GM19397 (cell line): ENCODE data around the gene ACTRT3.
"Not testable (repeated sequence)": the region's sequence is repeated elsewhere in the genome, so short reads cannot be mapped to it uniquely, and the experiment has no call there.

Experiments used
- ATAC-seq: cut with Tn5 transposase; IDR thresholded peaks from one replicate; pipeline ENCODE4 v1.9.1; 2021; ENCODE audit warnings: mild to moderate bottlenecking, moderate library complexity; ENCODE audit not compliant: unreplicated experiment

The ACTRT3 gene

DNA sequence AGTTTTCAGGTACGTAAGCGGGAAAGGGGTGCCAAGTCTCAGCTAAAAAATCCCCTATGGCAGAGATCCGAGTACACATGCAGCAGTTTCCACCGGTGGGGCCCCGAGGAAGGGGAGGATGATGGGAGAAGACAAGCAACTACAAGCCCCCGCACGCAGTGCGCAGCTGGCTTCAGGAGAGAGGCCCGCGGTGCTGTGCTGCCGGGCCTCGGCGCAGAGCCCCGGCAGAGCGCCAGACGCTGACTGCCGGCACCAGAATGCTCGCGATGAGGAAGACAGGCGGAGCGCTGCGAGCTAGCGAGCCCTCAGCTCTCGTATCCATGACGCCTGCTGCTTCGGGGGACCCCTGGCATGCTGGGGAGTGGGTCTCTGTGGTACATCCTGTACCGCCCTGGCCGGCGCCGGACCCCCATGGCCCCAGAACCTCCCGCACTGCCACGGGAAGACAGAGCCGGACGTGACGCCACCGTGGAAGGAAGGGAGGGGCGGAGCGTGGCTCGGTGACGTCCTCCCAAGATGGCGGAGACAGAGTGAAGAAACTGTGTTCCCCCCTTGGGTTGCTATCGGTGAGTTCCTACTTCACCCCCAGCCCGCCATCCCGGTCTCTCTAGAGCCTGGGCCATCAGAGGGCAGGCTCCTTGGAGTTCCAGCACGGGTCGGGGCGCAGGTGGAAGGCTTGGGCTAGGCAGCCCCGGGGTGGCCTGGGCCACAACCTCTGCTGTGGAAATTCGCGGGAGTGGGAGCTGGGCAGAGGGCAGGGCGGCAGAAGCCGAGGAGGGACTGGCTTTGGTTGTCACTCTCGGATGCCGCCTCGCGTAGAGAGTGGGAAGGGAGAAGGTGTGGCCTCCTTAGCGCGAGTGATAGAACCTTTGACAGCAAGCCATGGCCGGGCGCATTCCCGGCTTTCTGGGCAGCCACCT, 3.8 kb upstream of the ACTRT3 start, which contains the start of gene MYNN:
Gene MYNN (plus strand): TSS at position 500 of the 920 bp plus-strand sequence. CDS start 900 bp downstream, outside the sequence.
- ATAC-seq: peak; percentile 83

DNA sequence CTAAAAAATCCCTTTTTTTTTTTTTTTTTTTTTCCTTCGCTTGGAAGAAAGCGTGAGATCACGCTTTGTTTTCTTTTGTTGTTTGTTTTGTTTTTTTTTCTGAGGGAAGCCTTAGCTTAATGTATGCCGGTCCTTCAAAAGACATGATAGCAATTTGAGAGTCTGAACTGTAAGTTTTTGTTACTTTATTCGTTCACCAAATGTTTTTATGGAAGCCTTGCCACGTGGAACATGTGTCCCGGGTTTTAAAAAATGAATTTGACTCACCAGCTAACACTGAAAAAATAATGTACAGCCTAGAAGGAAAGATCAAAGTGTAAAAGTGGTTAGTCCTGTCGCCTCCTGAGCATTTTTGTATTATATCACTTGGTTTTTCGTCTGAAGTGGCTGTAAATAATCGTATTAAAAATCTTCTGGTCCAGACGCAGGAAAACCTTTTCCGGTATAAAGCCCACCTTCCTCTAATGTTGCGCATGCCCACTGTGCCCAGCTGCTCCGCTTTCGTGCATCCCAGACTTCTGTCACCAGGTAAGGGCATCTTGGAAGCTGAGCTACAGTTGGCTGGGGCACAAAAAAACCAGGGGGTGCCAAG, 3.0 kb upstream of the ACTRT3 start:
- ATAC-seq: peak; percentile 12

DNA sequence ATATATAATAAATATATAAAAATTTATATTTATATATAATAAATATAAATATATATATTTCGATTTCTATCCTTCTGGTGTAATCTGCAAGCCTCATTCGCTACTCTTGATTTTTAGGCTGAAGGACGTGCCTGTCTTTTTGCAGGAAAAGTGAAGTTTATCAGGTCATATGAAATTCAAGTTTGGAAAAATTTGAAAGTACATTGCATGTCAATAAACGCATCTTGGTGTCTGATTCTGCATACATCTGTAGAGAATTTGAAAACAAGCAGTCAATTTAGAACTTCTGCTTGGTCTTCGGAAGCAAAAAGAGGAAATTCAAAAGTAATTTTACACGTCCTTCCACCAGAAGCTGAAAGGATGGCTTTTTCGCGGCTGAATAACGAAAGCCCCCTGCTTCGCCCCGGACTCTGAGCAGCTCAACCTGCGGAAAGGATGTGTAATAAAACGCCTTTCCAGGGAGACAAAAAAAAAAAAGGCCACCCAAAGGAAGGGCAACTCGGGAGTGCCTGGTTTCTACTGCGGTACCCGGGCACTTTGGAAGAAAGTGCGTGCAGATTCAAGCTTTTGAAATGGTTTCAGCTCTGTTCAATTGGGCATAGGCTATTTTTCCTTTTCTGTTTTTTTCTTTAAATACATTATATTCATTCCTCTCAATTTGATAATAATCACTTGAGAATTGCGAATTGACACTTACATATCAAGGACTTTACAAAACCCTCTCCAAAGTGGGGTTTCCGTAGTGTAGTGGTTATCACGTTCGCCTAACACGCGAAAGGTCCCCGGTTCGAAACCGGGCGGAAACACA, 2.3 kb upstream of the ACTRT3 start:
- ATAC-seq: no peak

- peak; percentile 75 for ATAC-seq
These were observed 4.3 kb downstream of the ACTRT3 start, which contains the start of gene TERC for GRCh38 chr3:169764882-169765612. TSS of gene TERC (minus strand) at chr3:169765060.

- ATAC-seq: peak; percentile 29
These were observed 5.0 kb downstream of the ACTRT3 start for GRCh38 chr3:169764312-169764881.

- no peak for ATAC-seq
These were observed 8.9 kb downstream of the ACTRT3 start for GRCh38 chr3:169760479-169760878.

- peak; percentile 42 for ATAC-seq
These were observed 10.1 kb downstream of the ACTRT3 start for GRCh38 chr3:169759256-169759655.

DNA sequence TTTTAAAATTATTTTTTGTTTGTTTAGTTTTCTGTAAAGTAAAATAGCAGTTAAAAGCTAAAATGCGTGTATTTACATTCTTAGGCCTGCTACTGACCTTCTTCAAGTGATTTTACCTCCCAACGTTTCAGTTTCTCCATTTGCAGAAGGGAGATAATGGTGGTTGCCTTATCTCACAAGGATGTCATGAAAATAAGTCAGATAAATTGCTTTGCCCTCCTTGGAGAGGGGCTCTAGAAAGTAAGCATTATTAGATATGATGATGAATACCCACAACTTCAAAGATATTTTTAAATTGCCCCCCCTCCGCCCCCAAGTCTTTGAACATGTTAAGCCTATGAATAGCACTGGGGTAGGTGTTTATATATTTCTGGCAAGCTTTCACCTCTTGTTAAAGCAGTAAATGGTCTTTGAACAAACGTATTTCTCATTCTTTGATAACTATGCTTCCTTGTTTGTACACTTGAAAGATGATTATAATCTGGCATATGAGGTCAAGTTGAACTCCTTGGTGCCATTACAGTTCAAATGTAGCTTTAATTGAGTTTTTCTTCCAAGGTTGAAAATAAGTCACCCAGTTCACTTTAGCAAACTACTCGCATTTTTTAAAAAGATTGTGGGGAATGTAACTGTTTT, 10.9 kb downstream of the ACTRT3 start:
- no peak for ATAC-seq

DNA sequence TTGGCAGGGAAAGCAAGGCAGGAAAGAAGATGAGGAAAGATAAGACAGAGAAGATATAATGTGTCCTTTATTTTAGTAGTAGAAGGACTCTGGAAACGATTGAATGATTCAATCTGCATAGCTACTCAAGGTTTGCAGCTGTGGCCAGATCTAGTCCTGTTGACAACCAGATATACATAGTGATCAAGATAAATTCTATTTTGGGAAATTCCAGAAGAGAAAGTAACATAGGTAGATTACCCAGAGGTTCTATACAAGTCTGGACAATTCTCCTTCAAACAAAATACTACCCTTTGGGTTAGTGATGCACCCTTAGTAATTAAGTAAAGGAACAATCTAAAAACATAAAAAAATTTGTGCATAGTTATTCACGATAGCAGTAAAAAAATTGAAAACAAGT, 13.9 kb downstream of the ACTRT3 start:
- no peak for ATAC-seq

GRCh38 chr3:169754711-169755110, 14.7 kb downstream of the ACTRT3 start:
- ATAC-seq: no peak

DNA sequence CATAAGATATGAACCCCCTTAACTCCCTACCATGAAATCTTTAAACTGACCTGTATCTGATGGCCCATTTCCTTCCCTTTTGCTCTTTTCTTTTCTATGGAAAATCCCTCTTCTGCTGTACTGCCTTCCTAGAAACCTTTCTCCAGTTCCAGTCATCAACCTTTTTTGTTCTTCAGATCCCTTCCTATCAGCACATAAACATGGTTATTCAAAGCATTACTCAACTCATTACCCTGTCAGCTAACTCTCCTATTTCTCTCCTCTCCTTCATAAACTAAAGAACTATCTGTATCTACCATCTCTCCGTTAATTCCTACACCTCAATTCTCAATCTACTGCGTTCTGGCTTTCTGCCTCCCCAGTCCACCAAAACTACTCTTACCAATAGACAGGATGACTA, 17.5 kb downstream of the ACTRT3 start:
- no peak for ATAC-seq

- no peak for ATAC-seq
These were observed 18.7 kb downstream of the ACTRT3 start for GRCh38 chr3:169750665-169751064.

- ATAC-seq: no peak
These were observed 20.7 kb downstream of the ACTRT3 start for GRCh38 chr3:169748670-169749069.

DNA sequence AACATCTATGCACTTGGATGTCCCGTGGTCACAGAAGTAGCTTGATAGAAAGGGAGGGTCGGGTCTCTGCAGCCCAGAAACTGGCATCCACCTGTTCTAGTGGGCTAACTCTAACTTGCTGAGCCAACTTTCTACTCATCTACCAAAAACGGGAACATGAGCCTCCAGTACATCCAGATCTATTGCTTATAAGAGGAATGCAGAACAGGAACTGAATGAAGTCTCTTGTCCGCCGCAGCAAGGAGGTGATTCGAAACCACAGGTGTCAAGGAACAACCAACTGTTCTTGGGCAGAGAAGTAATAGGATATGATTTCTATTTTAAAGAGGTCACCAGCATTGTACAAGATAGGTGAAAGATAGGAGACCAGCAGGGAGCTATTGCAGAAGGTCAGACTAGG, 22.4 kb downstream of the ACTRT3 start:
- no peak for ATAC-seq

- ATAC-seq: no peak
These were observed 24.9 kb downstream of the ACTRT3 start for GRCh38 chr3:169744366-169745054.

DNA sequence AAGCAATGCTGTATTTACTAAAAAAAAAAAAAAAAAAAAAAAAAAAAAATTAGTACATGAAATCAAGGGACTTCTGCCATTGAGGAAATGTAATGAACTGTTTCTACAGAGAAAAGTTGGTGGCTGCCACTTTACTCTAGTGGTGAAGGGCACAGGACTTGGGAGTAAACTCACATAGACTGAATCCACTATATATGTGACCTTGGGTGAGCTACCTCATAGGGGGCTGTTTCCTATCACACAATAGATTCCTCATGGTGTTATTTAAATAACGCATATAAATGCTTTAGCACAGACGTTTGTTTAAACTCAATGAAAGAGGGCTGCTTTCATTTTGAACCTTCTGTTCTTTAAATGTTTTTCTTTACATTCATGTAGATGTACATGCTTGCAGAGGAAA, 30.3 kb downstream of the ACTRT3 start:
- ATAC-seq: no peak

- ATAC-seq: not testable (repeated sequence)
These were observed 37.5 kb downstream of the ACTRT3 start for GRCh38 chr3:169731857-169732256.

DNA sequence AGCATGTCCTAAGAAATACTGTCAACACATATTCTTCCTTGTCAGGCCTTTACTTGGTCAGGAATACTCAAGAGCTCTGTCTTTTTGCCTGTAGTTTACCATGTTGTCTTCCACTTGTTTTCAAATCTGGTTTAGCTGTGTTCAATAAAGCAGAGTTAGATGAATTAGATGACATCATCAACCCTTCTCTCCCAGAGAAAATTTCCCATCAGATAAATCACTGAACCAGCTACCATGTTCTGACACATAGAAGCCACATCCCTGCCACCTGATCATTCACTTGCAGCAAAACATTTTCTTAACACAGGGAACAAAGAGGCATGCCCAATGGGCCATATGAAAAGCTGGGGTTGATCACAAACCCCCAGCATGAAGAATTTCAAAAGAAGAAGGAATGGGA, 46.6 kb downstream of the ACTRT3 start:
- no peak for ATAC-seq

DNA sequence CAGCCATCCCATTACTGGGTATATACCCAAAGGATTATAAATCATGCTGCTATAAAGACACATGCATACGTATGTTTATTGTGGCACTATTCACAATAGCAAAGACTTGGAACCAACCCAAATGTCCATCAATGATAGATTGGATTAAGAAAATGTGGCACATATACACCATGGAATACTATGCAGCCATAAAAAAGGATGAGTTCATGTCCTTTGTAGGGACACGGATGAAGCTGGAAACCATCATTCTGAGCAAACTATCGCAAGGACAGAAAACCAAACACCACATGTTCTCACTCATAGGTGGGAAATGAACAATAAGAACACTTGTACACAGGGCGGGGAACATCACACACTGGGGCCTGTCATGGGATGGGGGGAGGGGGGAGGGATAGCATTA, 50.9 kb downstream of the ACTRT3 start:
- not testable (repeated sequence) for ATAC-seq
